ENCODE measurements around the gene POU6F2. TPM values are rescaled to one million over a fixed set of nuclear protein-coding genes. Genes with fewer than 3 reads are reported as not detected.

POU6F2 gene
- total RNA-seq, 1 experiment from 2014 or later, result 2.9 TPM

DNA sequence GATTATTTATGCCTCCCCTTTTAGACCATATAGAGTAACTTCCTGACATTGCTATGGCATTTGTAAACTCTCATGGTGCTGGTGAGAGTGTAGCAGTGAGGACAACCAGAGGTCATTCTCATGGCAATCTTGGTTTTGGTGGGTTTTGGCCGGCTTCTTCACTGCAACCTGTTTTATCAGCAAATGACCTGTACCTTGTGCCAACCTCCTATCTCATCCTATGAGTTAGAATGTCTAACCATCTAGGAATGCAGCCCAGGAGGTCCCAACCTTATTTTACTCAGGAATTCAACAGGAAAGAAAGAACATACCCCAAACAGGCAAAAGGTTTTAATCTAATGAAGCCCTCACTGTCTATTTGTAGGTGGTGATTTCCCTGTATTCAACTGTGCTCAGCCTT, 383.1 kb downstream of the POU6F2 start (continued):
- TF ChIP-seq USF1 (CRISPR knock-in tag; IDR thresholded peaks at IDR 0.05), result no peak

- POLR2A ChIA-PET, result no interaction called here
- Mint-ChIP-seq H3K36me3 (0 out of 2 replicates have a peak, but pooled peaks cover 4% of the 10 kb centered on the region), H3K4me1 (peaks cover 7% of the 10 kb centered on the region)
Observed at GRCh38 chr7:39365751-39366295, 388.1 kb downstream of the POU6F2 start.

More at GRCh38 chr7:39365751-39366295, 388.1 kb downstream of the POU6F2 start:
- ATAC-seq (no peak), DNase-seq (ENCODE audit: low spot score) (no peak)
- CTCF ChIA-PET, result no interaction called here
- H3K9me3 Mint-ChIP-seq, result peaks cover 19% of the 10 kb centered on the region
- TF ChIP-seq ZNF219 (CRISPR knock-in tag; IDR thresholded peaks at IDR 0.05; ENCODE audit: borderline replicate concordance) (no peak), PRRX2 (CRISPR knock-in tag; IDR thresholded peaks at IDR 0.05) (no peak), CREB1 (CRISPR knock-in tag; IDR thresholded peaks at IDR 0.05) (no peak), ZNF263 (CRISPR knock-in tag; IDR thresholded peaks at IDR 0.05; ENCODE audit: low read depth) (no peak), SOX15 (CRISPR knock-in tag; IDR thresholded peaks at IDR 0.05) (no peak), MXD4 (CRISPR knock-in tag; IDR thresholded peaks at IDR 0.05; ENCODE audit: borderline replicate concordance) (no peak), PREB (CRISPR knock-in tag; IDR thresholded peaks at IDR 0.05; ENCODE audit: borderline replicate concordance) (no peak), NR2C2 (CRISPR knock-in tag; IDR thresholded peaks at IDR 0.05) (no peak), FOXP1 (CRISPR knock-in tag; IDR thresholded peaks at IDR 0.05; ENCODE audit: borderline replicate concordance) (no peak), AR (CRISPR knock-in tag; IDR thresholded peaks at IDR 0.05) (no peak), ELF4 (CRISPR knock-in tag; IDR thresholded peaks at IDR 0.05; ENCODE audit: low read depth) (no peak), ATF1 (CRISPR knock-in tag; IDR thresholded peaks at IDR 0.05) (no peak), NFATC4 (CRISPR knock-in tag; IDR thresholded peaks at IDR 0.05) (no peak), TEAD1 (CRISPR knock-in tag; IDR thresholded peaks at IDR 0.05) (no peak)
- TF ChIP-seq, protein P1, sequence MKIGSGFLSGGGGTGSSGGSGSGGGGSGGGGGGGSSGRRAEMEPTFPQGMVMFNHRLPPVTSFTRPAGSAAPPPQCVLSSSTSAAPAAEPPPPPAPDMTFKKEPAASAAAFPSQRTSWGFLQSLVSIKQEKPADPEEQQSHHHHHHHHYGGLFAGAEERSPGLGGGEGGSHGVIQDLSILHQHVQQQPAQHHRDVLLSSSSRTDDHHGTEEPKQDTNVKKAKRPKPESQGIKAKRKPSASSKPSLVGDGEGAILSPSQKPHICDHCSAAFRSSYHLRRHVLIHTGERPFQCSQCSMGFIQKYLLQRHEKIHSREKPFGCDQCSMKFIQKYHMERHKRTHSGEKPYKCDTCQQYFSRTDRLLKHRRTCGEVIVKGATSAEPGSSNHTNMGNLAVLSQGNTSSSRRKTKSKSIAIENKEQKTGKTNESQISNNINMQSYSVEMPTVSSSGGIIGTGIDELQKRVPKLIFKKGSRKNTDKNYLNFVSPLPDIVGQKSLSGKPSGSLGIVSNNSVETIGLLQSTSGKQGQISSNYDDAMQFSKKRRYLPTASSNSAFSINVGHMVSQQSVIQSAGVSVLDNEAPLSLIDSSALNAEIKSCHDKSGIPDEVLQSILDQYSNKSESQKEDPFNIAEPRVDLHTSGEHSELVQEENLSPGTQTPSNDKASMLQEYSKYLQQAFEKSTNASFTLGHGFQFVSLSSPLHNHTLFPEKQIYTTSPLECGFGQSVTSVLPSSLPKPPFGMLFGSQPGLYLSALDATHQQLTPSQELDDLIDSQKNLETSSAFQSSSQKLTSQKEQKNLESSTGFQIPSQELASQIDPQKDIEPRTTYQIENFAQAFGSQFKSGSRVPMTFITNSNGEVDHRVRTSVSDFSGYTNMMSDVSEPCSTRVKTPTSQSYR (CRISPR knock-in tag; IDR thresholded peaks at IDR 0.05), result no peak
- TF ChIP-seq, protein P2, sequence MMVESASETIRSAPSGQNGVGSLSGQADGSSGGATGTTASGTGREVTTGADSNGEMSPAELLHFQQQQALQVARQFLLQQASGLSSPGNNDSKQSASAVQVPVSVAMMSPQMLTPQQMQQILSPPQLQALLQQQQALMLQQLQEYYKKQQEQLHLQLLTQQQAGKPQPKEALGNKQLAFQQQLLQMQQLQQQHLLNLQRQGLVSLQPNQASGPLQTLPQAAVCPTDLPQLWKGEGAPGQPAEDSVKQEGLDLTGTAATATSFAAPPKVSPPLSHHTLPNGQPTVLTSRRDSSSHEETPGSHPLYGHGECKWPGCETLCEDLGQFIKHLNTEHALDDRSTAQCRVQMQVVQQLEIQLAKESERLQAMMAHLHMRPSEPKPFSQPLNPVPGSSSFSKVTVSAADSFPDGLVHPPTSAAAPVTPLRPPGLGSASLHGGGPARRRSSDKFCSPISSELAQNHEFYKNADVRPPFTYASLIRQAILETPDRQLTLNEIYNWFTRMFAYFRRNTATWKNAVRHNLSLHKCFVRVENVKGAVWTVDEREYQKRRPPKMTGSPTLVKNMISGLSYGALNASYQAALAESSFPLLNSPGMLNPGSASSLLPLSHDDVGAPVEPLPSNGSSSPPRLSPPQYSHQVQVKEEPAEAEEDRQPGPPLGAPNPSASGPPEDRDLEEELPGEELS (CRISPR knock-in tag; IDR thresholded peaks at IDR 0.05), result no peak
- H3K4me3 Mint-ChIP-seq, result no peak overlapping the region
- no peaks in the 10 kb centered on the region for H3K27me3 Mint-ChIP-seq (ENCODE audit: low read depth)
- H3K27ac Mint-ChIP-seq, result no peak overlapping the region
